HG02759 (cell line): ENCODE results near the gene HES4.

Source experiments
- ATAC-seq: cut with Tn5 transposase; IDR thresholded peaks from one replicate; pipeline ENCODE4 v1.9.1; 2021; ENCODE audit warnings: mild to moderate bottlenecking, moderate library complexity; ENCODE audit not compliant: unreplicated experiment

Gene HES4

DNA sequence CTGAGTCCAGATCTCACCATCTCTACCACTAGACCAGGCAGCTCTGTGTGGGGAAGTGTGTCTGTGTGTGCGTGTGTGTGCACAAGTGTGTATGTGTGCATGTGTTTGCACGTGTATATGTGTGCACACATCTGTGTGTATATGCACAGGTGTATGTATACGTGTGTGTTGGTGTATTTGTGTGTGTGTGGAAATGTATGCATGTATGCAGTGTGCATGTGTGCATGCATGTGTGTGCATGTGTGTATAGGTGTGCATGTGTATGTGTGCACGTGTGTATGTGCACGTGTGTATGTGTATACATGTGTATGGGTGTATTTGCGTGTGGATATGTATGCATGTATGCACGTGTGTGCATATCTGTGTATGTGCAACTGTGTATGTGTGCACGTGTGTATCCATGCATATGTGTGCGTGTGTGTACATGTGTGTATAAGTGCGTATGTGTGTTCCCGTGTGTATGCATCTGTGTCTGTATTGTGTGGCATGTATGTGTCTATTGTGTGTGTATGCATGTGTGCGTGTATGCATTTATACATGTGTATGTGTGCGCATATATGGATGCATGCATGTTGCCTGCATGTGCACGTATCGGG is 30.5 kb downstream of the HES4 start:
- ATAC-seq = no peak

DNA sequence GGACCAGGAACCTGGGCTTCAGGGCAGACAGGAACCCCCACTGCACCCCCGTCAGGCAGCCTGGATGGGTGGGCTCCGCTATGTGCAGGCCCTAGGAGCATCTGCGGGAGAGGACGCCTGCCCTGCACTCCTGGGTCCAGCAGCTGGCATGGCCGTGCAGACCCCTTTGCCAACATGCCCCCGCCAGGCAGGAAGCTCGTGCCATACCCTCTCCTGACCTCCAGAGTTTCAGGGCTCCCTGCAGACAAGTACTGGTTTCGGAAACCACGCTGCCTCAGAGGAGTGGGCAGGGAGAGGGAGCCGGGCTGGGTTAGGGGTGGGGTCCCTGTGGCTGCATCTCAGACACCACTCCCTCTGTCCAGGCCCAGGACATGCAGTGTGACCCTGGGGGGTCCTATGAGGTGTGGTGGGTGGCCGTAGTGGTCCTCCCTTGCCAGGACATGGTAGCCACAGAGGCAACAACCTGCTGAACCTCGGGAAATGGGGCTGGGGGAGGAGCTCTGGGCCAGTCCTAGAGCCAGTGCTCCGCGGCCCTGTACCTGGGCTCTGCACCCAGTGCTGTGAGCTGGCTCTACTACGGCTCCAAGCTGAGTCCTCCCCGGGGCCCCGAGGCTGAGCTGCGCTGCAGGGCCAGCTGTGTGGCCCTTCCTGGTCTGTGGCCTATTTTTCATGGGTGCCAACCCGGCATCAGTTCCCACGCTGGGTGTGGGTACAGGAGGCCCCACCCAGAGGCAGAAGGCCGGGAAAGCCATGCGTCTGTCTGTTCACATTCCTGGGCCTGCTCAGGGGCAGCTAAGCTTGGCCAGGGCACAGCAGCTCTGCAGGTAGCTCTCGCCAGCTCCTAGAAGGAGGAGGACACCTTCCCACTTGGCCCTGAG is 32.2 kb downstream of the HES4 start:
- ATAC-seq = no peak

- ATAC-seq = peak; percentile 67
Measured at GRCh38 chr1:966704-967300, 33.1 kb downstream of the HES4 start.

- ATAC-seq = no peak
Measured at GRCh38 chr1:966135-966703, 33.7 kb downstream of the HES4 start, which contains the start of gene PLEKHN1. Gene PLEKHN1, plus strand, starts transcription at chr1:966482. Its CDS starts 50 bp downstream, at chr1:966532.

DNA sequence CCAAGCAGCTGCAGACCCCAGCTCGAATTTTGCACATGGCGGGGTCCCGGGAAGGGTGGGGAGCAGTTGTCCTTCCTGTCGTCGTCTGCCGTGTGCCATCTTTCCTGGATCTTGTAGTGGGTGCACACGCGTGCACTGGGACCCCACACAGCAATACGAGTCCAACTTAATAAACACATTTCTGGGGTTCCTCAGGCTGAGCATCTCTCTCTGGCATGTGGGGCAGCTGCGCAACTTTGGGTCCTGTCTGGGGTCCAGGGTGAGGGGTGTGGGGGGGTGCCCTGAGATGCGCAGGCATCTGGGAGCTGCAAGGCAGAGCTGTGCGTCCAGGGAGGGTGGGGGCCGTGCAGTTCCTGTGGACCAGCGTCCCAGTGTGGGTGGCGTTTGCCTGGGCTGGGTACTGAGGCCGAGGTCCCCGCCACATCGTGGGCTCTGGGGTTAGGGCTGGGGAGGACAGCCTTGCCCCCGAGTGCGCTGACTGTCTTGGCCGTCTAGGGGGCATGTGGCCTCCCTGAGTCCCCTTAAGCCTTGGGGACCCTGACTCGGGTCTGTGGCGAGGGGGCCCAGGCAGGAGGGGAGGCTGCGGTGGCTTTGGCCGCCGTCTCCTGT is 34.3 kb downstream of the HES4 start:
- ATAC-seq = no peak

- no peak for ATAC-seq
Measured at GRCh38 chr1:964691-965525, 35.0 kb downstream of the HES4 start.

- no peak for ATAC-seq
Measured at GRCh38 chr1:963746-964525, 36.0 kb downstream of the HES4 start.

DNA sequence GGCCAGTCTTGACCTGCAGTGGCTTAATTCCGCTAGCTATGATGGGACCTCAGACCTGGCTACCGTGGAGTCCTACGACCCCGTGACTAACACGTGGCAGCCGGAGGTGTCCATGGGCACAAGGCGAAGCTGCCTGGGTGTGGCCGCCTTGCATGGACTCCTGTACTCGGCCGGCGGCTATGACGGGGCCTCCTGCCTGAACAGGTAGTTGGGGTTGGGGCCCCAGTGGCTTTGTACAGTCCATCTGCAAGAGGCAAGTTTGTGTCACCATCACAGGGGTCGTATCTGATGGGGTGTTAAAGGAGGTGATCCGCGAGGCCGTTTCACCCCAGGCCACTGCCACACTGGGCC is 36.6 kb downstream of the HES4 start:
- ATAC-seq = no peak

- no peak for ATAC-seq
Measured at GRCh38 chr1:962381-963300, 37.3 kb downstream of the HES4 start.

DNA sequence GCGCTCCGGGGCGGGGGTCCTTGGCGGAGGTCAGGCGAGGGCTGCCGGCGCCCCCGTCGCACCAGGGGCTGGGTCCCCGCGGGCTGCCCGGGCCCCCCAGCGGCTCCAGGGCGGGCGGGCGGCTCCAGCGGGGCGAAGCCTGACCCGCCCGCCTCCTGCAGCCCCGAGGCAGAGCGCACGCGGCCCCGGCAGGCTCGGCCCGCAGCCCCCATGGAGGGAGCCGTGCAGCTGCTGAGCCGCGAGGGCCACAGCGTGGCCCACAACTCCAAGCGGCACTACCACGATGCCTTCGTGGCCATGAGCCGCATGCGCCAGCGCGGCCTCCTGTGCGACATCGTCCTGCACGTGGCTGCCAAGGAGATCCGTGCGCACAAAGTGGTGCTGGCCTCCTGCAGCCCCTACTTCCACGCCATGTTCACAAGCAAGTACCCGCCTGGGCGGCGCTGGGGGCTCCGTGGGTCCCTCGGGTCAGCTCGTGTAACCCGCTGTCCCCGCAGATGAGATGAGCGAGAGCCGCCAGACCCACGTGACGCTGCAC is 38.7 kb downstream of the HES4 start:
- no peak for ATAC-seq

DNA sequence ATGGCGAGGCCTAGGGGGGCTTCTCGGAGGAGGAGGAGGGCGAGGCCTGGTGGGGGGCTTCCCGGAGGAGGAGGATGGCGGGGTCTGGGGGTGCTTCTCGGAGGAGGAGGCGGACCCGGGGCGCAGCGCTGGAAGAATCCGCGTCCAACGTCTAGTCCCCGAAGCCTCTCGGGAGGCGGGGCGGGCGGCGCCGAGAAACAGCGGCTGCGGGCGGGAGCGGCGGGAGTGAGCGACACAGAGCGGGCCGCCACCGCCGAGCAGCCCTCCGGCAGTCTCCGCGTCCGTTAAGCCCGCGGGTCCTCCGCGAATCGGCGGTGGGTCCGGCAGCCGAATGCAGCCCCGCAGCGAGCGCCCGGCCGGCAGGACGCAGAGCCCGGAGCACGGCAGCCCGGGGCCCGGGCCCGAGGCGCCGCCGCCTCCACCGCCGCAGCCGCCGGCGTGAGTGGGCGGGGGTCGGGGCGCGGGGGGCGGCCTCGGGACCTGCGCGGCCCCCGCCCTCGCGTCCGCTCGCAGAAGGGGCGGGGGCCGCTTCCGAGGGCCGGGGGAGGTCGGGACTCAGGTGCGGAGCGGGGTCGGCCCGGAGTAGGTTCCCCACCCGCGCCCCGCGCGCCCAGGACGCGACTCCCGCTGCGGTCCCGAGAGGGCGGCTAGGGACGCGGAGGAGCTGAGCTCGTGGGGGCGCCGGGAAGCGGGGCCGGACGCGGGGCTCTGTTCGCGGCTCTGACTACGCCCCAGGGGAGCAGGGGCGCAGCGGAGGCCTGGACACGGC is 39.4 kb downstream of the HES4 start, which contains the start of gene KLHL17:
Gene KLHL17 (plus strand): TSS at position 222 of the 769 bp plus-strand sequence. CDS start 110 bp downstream, at position 332.
- peak; percentile 58 for ATAC-seq

DNA sequence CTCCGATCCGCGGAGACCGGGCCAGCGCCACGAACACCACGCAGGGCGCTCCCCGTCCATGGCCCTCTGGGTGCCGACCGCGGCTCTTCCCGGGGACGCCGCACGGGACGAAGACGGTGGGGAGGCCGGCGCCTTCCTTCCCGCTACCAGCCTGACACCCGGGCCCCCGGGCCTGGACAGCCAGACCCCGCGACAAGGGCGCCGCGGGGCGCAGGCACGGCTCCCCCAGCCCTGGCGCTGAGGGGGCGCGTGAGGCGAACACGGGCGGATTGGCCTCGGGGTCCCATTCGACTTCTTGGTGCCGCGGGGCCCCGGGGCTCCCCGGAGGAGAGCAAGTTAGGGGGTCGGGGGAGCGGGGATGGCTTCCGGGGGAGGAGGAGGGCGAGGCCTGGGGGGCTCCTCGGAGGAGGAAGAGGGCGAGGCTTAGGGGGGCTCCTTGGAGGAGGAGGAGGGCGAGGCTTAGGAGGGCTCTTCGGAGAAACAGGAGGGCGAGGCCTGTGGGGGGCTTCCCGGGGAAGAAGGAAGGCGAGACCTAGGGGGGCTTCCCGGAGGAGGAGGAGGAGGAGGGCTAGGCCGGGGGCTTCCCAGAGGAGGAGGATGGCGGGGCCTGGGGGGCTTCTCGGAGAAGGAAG is 40.0 kb downstream of the HES4 start:
- ATAC-seq = no peak

DNA sequence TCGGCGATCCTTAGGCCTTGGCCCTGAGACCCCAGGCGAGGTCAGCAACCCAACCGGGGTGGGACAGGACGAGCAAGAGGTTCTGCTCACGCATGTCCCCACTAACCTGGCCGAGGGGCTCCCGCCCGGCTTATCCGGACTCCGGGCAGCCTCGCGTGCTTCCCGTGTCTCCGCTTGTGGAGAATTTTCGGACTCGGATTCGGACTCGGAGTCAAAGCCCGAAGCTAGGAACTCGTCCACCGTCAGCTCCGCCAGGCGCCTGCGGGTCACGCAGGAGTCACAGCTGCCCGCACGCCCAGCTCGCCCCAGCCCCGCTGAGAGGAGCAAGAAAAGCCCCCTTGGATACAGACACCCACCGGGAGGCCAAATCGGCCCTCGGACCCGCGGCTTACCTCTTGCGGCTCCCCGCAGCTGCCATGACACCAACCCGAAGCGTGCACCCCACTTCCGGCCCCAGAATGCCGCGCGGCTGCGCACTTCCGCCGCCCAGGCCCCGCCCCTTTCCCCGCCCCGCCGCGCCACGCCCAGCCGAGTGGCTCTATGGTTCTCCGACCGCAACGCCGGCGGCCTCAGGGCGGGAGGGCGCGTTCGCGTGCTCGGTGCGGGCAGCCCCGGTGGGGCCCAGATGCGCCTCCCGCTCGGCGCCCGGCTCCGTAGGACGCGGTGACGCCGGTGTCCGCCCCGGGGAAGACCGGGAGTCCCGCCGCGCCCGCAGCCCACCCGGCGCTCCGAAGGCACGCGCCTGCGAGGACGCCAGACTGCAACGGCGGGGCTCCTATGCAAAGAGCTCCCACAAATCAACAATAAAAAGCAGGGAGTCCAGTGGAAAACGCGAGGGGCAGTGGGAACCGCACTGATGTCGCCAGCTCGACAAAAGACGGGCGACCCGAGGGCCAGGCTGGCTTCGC is 40.8 kb downstream of the HES4 start, which contains the start of gene NOC2L:
Gene NOC2L (minus strand): TSS at position 434 of the 908 bp plus-strand sequence. CDS start 16 bp downstream, at position 418.
- peak; percentile 79 for ATAC-seq

GRCh38 chr1:956636-957035 is 43.3 kb downstream of the HES4 start:
- no peak for ATAC-seq

GRCh38 chr1:955474-955873 is 44.4 kb downstream of the HES4 start:
- no peak for ATAC-seq

DNA sequence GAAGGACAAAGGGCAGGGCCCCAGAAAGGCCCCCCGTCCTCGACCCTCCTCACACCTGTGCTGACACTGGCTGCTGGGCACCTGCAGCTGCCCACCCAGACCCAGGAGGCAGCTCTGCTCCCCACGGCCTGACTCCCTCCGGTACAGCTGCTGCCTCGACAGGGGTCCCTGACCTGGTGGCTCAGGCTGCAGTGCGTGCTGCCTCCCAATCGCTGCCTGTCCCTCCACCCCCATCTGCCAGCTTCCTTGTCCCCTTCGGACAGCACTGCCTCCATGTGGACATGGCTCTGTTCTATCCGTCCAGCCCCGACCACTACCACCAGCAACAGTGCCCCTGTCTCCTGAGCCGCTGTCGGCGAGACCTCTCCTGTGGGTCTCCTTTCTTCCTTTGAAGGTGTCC is 45.0 kb downstream of the HES4 start:
- no peak for ATAC-seq
